K562 (cell line): ENCODE results near the gene TNIK. TPM values are rescaled to one million over a fixed set of nuclear protein-coding genes. Genes with fewer than 3 reads are reported as not detected.

ENCODE experiments used
- ATAC-seq: fragments of 200-7000 bp; cut with Tn5 transposase; 3 replicates; pipeline ENCODE4 v1.9.1; 2020; ENCODE audit warnings: moderate library complexity
- BruUV-seq: library from RNA; stranded (reverse); fragments of 400-500 nt; replicated peaks from 2 replicates; lab custom pipeline; 2021; lab: Mats Ljungman, UMichigan
- CTCF ChIA-PET: fragments of 300-600 bp; formaldehyde crosslinking; extraction: SDS; loops from one replicate; lab custom pipeline; 2021; ENCODE audit warnings: low intra/inter-chr PET ratio; lab: Yijun Ruan, JAX
- POLR2A ChIA-PET: fragments of 300-600, 350-650 bp; sonication (Branson Sonifier 250); formaldehyde crosslinking; extraction: SDS; loops from one replicate; lab custom pipeline; 2021; ENCODE audit warnings: antibody characterized with exemption, inconsistent platforms; lab: Yijun Ruan, JAX
- DNase-seq, 4 experiments: peaks; one replicate each; pipeline versions ENCODE4 v3.0.0 to v3.0.0-alpha.2; 2011 to 2018; ENCODE audit warnings: low spot score in 3 of 4, mixed read lengths in 3 of 4; ENCODE audit errors: extremely low read depth in 1 of 4
- FAIRE-seq: peaks from 2 replicates; lab custom pipeline; 2011; peaks lifted over from hg19 to GRCh38; lab: Jason Lieb, UNC
- H2AFZ ChIP-seq: 2 replicates; pipeline ENCODE4 v1.6.0; 2011; ENCODE audit warnings: low read depth, low read length, control low read depth, inconsistent platforms
- H3K27ac ChIP-seq: fragments of 200-600 bp; 3 replicates; pipeline ENCODE4 v1.8.0; 2011; ENCODE audit warnings: low read depth, mild to moderate bottlenecking, control low read depth, inconsistent platforms, low read length, moderate library complexity, mixed read lengths; ENCODE audit errors: extremely low read depth
- H3K27me3 ChIP-seq, 2 experiments: fragments of 300-600 bp in 1 of 2; 2 replicates in 1 of 2; 3 replicates in 1 of 2; pipeline versions ENCODE4 v1.6.0 to v1.8.0; 2011; ENCODE audit warnings: inconsistent platforms in 2 of 2, low read length in 2 of 2, mild to moderate bottlenecking in 1 of 2, mixed read lengths in 1 of 2, moderate library complexity in 1 of 2; ENCODE audit not compliant: control insufficient read depth in 2 of 2, insufficient read depth in 2 of 2
- H3K36me3 ChIP-seq: fragments of 300-600 bp; 3 replicates; pipeline ENCODE4 v1.8.0; 2011; ENCODE audit warnings: mild to moderate bottlenecking, low read length, inconsistent platforms; ENCODE audit not compliant: control insufficient read depth, insufficient read depth
- H3K4me1 ChIP-seq, 2 experiments: fragments of 200-600 bp in 1 of 2; replicated peaks in 1 of 2; 2 replicates in 1 of 2; 3 replicates in 1 of 2; pipeline versions ENCODE4 v1.5.1 to v1.8.0; 2011; ENCODE audit warnings: inconsistent platforms in 2 of 2, low read length in 2 of 2, mild to moderate bottlenecking in 1 of 2, mixed read lengths in 1 of 2, moderate library complexity in 1 of 2; ENCODE audit not compliant: control insufficient read depth in 2 of 2, insufficient read depth in 2 of 2
- H3K4me2 ChIP-seq: 2 replicates; pipeline ENCODE4 v1.6.1; 2011; ENCODE audit warnings: low read length, control low read depth, inconsistent platforms, mixed read lengths; ENCODE audit not compliant: insufficient read depth
- H3K4me3 ChIP-seq: fragments of 200-600 bp; sonication (generic), shearing (Covaris generic); 2 replicates; pipeline ENCODE4 v1.5.1; 2016; ENCODE audit warnings: control low read depth, inconsistent platforms
- H3K79me2 ChIP-seq: fragments of 200-600 bp; 3 replicates; pipeline ENCODE4 v1.8.0; 2011; ENCODE audit warnings: low read length, inconsistent platforms; ENCODE audit not compliant: control insufficient read depth, insufficient read depth
- H3K9ac ChIP-seq, 2 experiments: 2 replicates each; pipeline versions ENCODE4 v1.6.0 to v1.6.1; 2011; ENCODE audit warnings: low read depth in 2 of 2, low read length in 2 of 2, control low read depth in 1 of 2, inconsistent platforms in 1 of 2, mild to moderate bottlenecking in 1 of 2, mixed read lengths in 1 of 2; ENCODE audit not compliant: insufficient read depth in 1 of 2
- H3K9me1 ChIP-seq: one replicate; pipeline ENCODE4 v1.6.0; 2011; ENCODE audit warnings: inconsistent platforms, mild to moderate bottlenecking, low read length, moderate library complexity; ENCODE audit not compliant: control insufficient read depth, insufficient read depth
- H3K9me3 ChIP-seq: replicated peaks from 2 replicates; pipeline ENCODE4 v1.5.1; 2011; ENCODE audit warnings: low read depth, low read length, inconsistent platforms; ENCODE audit not compliant: control insufficient read depth, insufficient read depth
- H4K20me1 ChIP-seq: replicated peaks from 2 replicates; pipeline ENCODE4 v1.6.1; 2011; ENCODE audit warnings: low read length, inconsistent platforms, mixed read lengths; ENCODE audit not compliant: control insufficient read depth, insufficient read depth
- CEBPB ChIP-seq: fragments of 450-650 bp; IDR thresholded peaks from 2 replicates; pipeline ENCODE4 v1.6.1; 2016; ENCODE audit warnings: missing genetic modification characterization, missing compliant biosample characterization
- CGGBP1 ChIP-seq: fragments of 250-450 bp; sonication (Bioruptor Pico); IDR thresholded peaks from 2 replicates; pipeline ENCODE4 v1.9.0; 2021; ENCODE audit warnings: mild to moderate bottlenecking
- COPS2 ChIP-seq: fragments of 450-650 bp; conservative IDR thresholded peaks from 2 replicates; pipeline ENCODE4 v1.6.1; 2016; ENCODE audit warnings: mild to moderate bottlenecking, moderate library complexity
- CTBP1 ChIP-seq: fragments of 450-650 bp; IDR thresholded peaks from 2 replicates; pipeline ENCODE4 v1.6.1; 2016; ENCODE audit warnings: borderline replicate concordance
- ETV1 ChIP-seq: fragments of 450-650 bp; conservative IDR thresholded peaks from 2 replicates; pipeline ENCODE4 v1.6.1; 2016; ENCODE audit warnings: missing genetic modification characterization, control low read depth, low read depth, missing compliant biosample characterization
- HDAC1 ChIP-seq, 2 experiments: fragments of 450-650 bp; IDR thresholded peaks; 2 replicates each; pipeline ENCODE4 v1.6.1; 2016 to 2017; ENCODE audit warnings: inconsistent platforms in 1 of 2, mild to moderate bottlenecking in 1 of 2, moderate library complexity in 1 of 2
- HNRNPL ChIP-seq: fragments of 200-400 bp; formaldehyde crosslinking; IDR thresholded peaks from 2 replicates; pipeline ENCODE4 v1.6.1; 2017; ENCODE audit warnings: low read depth, mild to moderate bottlenecking, low read length
- PATZ1 ChIP-seq: fragments of 250-450 bp; sonication (Bioruptor Pico); IDR thresholded peaks from 2 replicates; pipeline ENCODE4 v1.5.0; 2020; ENCODE audit warnings: mild to moderate bottlenecking, borderline replicate concordance
- PHF20 ChIP-seq: fragments of 450-650 bp; IDR thresholded peaks from 2 replicates; pipeline ENCODE4 v1.6.1; 2018; ENCODE audit not compliant: partially characterized antibody
- RBBP5 ChIP-seq: fragments of 200-600 bp; sonication (generic); IDR thresholded peaks from 2 replicates; pipeline ENCODE4 v1.6.1; 2012; ENCODE audit warnings: borderline replicate concordance, mild to moderate bottlenecking, low read length, control low read depth, inconsistent platforms; ENCODE audit not compliant: insufficient read depth, poor library complexity, severe bottlenecking
- SAFB ChIP-seq: fragments of 200-400 bp; formaldehyde crosslinking; IDR thresholded peaks from 2 replicates; pipeline ENCODE4 v1.6.1; 2017; ENCODE audit warnings: low read depth, low read length, borderline replicate concordance
- ZNF431 ChIP-seq: sonication (generic); formaldehyde crosslinking; IDR thresholded peaks from 2 replicates; pipeline ENCODE4 v1.8.0; 2022; ENCODE audit warnings: mild to moderate bottlenecking, missing genetic modification reagents
- ZNF511 ChIP-seq: sonication (generic); formaldehyde crosslinking; IDR thresholded peaks from 2 replicates; pipeline ENCODE4 v1.8.0; 2022; ENCODE audit warnings: mild to moderate bottlenecking, missing genetic modification reagents
- ZNF57 ChIP-seq: fragments of 450-650 bp; formaldehyde crosslinking; IDR thresholded peaks from 2 replicates; pipeline ENCODE4 v1.4.0; 2020; ENCODE audit warnings: mild to moderate bottlenecking, moderate library complexity
- WGBS: fragments of 100-300 bp; shearing (Covaris generic); methylation state at CpG from one replicate; pipeline ENCODE4 v1.1.6; 2016; ENCODE audit warnings: low coverage, mixed read lengths; ENCODE audit not compliant: insufficient coverage; ENCODE audit errors: missing lambda C conversion rate; 5-methylcytosine and 5-hydroxymethylcytosine counted together
- in situ Hi-C: fragments of 300-500 bp; cut with MboI; formaldehyde crosslinking; loops from 4 replicates; pipeline ENCODE4 v1.15.0; 2018; ENCODE audit warnings: inconsistent platforms, mixed read lengths
- intact Hi-C: fragments of 100-400 bp; cut with micrococcal nuclease; formaldehyde crosslinking; loops from 2 replicates; pipeline ENCODE4 v1.14.2; 2022
- polyA plus RNA-seq, 8 experiments: library from polyadenylated mRNA; depleted of rRNA in 4 of 8; stranded (reverse) in 5 of 8; unstranded in 3 of 8; fragments of >200 nt; fragmentation: Nextera tagmentation in 2 of 8; fragmentation: Illumina TruSeq in 1 of 8; extraction: Ambion mirVana in 2 of 8; extraction: Trizol in 1 of 8; gene quantifications; 2 replicates each; pipeline versions ENCODE4 v1.2.1 to v1.2.3, GENCODE V29; 2011 to 2014; ENCODE audit warnings: inconsistent platforms in 1 of 8, missing spikeins in 1 of 8
- total RNA-seq, 7 experiments: library from RNA; depleted of rRNA in 6 of 7; stranded (reverse); fragments of >200 nt in 6 of 7; fragmentation: Illumina TruSeq in 2 of 7; extraction: Trizol in 2 of 7; gene quantifications; 2 replicates each; pipeline versions ENCODE4 v1.2.1 to v1.2.3, GENCODE V29; 2011 to 2021; ENCODE audit warnings: low replicate concordance in 1 of 7

TNIK gene
- total and polyA plus RNA-seq, 9 of the 15 experiments (the other 6 are each of a cell fraction or from before 2014, with no cell fraction given) = 6.6 to 39.0 (median 24.7) TPM

- no peaks in the 10 kb centered on the region for H3K79me2 ChIP-seq
- H3K9me1 ChIP-seq = peaks cover 3% of the 10 kb centered on the region
- ATAC-seq (no peak), DNase-seq (no peak), FAIRE-seq (no peak)
- H2AFZ ChIP-seq = no peak overlapping the region
- no peak overlapping the region for H3K4me3 ChIP-seq
- H3K4me2 ChIP-seq = no peak overlapping the region
- no peaks in the 10 kb centered on the region for H3K4me1 ChIP-seq
- H3K9ac ChIP-seq = no peak overlapping the region
- intact Hi-C loops = no loop called here
- no peaks in the 10 kb centered on the region for H4K20me1 ChIP-seq
- 100% methylated on average over 2 of the region's 2 CpGs for WGBS
- no peaks in the 10 kb centered on the region for H3K27me3 ChIP-seq
- BruUV-seq = no TSS peak
- TF ChIP-seq COPS2 (no peak), HDAC1 (IDR thresholded peaks at IDR 0.05) (no peak), ZNF511 (CRISPR knock-in tag) (no peak)
- POLR2A ChIA-PET = no interaction called here
- H3K27ac ChIP-seq = no peak overlapping the region
- H3K9me3 ChIP-seq = no peaks in the 10 kb centered on the region
- peaks cover 17% of the 10 kb centered on the region for H3K36me3 ChIP-seq
- in situ Hi-C loops = no loop called here
- CTCF ChIA-PET = no interaction called here
Observed at GRCh38 chr3:171138027-171138426, 322.2 kb downstream of the TNIK start.

- TF ChIP-seq CGGBP1 (CRISPR knock-in tag) = no peak
- TF ChIP-seq CTBP1 = no peak
- no peak for TF ChIP-seq ETV1 (tag)
- TF ChIP-seq PATZ1 = no peak
- no peak for TF ChIP-seq ZNF57
- TF ChIP-seq HNRNPL = no peak
- TF ChIP-seq CEBPB (tag) = no peak
- TF ChIP-seq RBBP5 = no peak
- no peak for TF ChIP-seq SAFB
- no peak for TF ChIP-seq PHF20
- TF ChIP-seq ZNF431 = no peak
- TF ChIP-seq, all 486 proteins: peak for 0
- no peak for ATAC-seq
- Histone ChIP-seq H3K4me2 (no peak overlapping the region), H3K4me1 (no peaks in the 10 kb centered on the region), H3K27ac (no peak overlapping the region), H3K9ac (no peak overlapping the region), H3K9me3 (no peaks in the 10 kb centered on the region), H3K79me2 (no peaks in the 10 kb centered on the region), H4K20me1 (no peaks in the 10 kb centered on the region), H3K4me3 (no peak overlapping the region), H2AFZ (no peak overlapping the region), H3K9me1 (peaks cover 3% of the 10 kb centered on the region), H3K27me3 (no peaks in the 10 kb centered on the region), H3K36me3 (peaks cover 15% of the 10 kb centered on the region)
- no TSS peak for BruUV-seq
- intact Hi-C loops (no loop called here), in situ Hi-C loops (no loop called here)
- WGBS = 83% methylated on average over 1 of the region's 1 CpG
- CTCF ChIA-PET = no interaction called here
- POLR2A ChIA-PET = interaction anchor here (0.6 to 1.1 kb wide), 2 partner anchors 8 to 82 kb away, joined by 3 to 4 read pairs; no protein-coding TSS in a partner anchor
- no peak for FAIRE-seq
- DNase-seq = no peak
Observed at GRCh38 chr3:171135549-171135948, 324.7 kb downstream of the TNIK start.
